Sigmoid colon (tissue), 4 donors: ENCODE measurements around the gene SH3BP1.

Experiments
- POLR2AphosphoS5 ChIP-seq, 4 donors: sonication (generic); formaldehyde crosslinking; IDR thresholded peaks; one replicate each; pipeline ENCODE4 v1.6.1; 2017; ENCODE audit warnings: antibody characterized with exemption in 4 of 4
- TF ChIP-seq, protein P1 (sequence below), 4 experiments: fragments of 450-650 bp in 3 of 4; fragments of 200-600 bp in 1 of 4; IDR thresholded peaks; one replicate each; pipeline ENCODE4 v1.5.1; 2016 to 2019; ENCODE audit warnings: antibody characterized with exemption in 4 of 4, mild to moderate bottlenecking in 3 of 4, moderate library complexity in 2 of 4

DNA sequence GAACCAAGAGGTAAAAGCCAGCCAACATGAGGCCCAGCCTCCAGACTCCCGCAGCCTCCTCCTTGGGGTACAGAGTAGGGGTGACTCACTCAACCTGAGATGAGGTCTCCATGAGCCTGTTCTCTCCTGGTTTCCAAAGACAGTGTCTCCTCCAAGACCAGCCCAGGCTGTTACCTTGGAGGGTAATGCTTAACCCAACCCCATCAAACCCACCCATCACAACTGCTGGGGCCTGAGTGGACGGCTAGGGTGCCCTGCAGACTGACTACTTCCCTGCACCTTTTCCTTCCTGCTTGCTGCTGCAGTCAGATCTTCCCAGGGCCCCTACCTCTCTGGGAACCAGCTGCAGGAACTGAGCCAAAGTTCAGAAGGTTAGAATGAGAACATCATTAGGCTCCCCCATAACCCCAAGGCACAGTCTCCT, 41.5 kb downstream of the SH3BP1 start:
- TF ChIP-seq, protein P1, sequence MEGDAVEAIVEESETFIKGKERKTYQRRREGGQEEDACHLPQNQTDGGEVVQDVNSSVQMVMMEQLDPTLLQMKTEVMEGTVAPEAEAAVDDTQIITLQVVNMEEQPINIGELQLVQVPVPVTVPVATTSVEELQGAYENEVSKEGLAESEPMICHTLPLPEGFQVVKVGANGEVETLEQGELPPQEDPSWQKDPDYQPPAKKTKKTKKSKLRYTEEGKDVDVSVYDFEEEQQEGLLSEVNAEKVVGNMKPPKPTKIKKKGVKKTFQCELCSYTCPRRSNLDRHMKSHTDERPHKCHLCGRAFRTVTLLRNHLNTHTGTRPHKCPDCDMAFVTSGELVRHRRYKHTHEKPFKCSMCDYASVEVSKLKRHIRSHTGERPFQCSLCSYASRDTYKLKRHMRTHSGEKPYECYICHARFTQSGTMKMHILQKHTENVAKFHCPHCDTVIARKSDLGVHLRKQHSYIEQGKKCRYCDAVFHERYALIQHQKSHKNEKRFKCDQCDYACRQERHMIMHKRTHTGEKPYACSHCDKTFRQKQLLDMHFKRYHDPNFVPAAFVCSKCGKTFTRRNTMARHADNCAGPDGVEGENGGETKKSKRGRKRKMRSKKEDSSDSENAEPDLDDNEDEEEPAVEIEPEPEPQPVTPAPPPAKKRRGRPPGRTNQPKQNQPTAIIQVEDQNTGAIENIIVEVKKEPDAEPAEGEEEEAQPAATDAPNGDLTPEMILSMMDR (IDR thresholded peaks at IDR 0.05) = no peak
- no peak for TF ChIP-seq POLR2AphosphoS5 (IDR thresholded peaks at IDR 0.05)
